Measurements from ENCODE around the gene KRTAP10-2.
"Not testable (repeated sequence)": the region's sequence is repeated elsewhere in the genome, so short reads cannot be mapped to it uniquely, and the experiment has no call there.

The KRTAP10-2 gene

DNA sequence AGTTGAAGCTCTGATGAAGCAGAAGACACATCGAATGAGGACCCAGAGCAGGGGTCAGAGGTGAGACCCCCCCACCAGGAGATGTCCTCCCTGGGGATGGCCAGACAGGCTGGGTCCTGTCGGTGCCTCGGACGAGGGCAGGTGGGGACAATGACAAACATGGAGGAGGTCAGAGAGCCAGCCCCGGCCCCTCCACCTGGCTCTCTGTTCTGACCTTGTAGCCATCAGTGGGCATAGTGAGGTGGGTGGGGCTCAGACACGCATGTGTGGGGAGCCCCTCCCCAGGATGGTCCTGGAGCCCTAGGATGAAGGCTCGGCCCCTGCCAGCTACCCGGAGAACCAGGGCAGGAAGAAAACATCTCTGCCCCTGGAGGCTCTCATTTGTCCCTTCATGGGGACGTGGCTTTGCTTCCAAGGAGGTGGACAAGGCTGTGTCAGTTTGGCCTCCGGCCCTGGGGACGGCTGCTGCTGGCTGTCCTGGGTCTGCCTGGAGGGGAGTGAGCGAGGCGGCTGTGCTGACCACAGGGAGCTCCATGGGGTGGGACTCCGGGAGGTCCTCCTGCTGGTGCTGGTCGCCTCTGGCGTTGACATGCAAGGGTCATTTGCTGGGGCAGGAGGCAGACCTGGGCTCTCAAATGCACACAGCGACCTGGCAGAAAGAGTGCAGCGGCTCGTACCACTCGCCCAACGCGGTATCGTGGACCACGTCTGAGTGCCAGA, 38.4 kb upstream of the KRTAP10-2 start:
- peaks cover 8% of the 10 kb centered on the region for H3K4me1 Mint-ChIP-seq
- H3K27me3 Mint-ChIP-seq: peaks cover 15% of the 10 kb centered on the region
- H3K4me3 Mint-ChIP-seq: no peak overlapping the region
- ATAC-seq (no peak), DNase-seq (no peak)
- H3K27ac Mint-ChIP-seq: no peak overlapping the region
- no peaks in the 10 kb centered on the region for H3K9me3 Mint-ChIP-seq

DNA sequence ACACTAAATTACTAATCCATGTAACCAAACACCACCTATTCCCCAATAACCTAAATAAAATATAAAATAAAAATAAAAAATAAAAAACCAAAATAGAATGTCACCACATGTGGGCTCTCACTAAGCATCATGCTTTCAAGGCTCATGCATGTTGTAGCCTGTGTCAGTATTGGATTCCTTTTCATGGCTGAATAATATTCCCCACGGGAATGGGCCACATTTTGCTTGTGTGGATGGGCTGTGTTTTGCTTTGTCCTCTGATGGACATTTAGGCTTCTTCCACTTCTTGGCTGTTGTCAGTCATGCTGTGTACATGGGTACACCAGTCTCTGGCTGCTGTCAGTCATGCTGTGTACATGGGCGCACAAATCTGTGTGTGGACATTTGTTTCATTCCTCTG, 37.8 kb upstream of the KRTAP10-2 start:
- Mint-ChIP-seq H3K4me1 (peaks cover 13% of the 10 kb centered on the region), H3K4me3 (no peak overlapping the region), H3K27me3 (peaks cover 15% of the 10 kb centered on the region), H3K27ac (no peak overlapping the region), H3K9me3 (no peaks in the 10 kb centered on the region)
- ATAC-seq (no peak), DNase-seq (no peak)

DNA sequence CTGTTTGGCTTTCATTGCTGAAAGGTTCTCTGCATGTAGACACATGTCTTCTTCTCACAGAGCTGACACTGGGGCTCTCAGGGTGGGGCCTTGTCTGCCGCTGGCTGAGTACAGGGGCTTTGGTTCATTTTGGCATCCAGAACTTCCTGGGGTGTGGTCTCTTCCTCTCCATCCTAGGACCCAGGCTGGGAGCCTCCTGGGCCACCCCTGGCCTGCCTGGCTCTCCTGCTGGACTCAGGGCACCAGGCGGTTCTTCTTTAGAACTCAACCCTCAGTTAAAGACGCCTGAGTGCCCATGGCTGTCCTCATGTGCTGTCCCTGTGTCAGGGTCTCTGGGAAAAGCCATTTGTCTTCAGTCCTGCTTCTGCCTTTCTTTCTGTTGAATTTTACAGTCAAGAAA, 34.6 kb upstream of the KRTAP10-2 start:
- H3K27me3 Mint-ChIP-seq: peaks cover 6% of the 10 kb centered on the region
- no peak overlapping the region for H3K4me3 Mint-ChIP-seq
- H3K9me3 Mint-ChIP-seq: peaks cover 15 to 23% of the 10 kb centered on the region in 2 donors

DNA sequence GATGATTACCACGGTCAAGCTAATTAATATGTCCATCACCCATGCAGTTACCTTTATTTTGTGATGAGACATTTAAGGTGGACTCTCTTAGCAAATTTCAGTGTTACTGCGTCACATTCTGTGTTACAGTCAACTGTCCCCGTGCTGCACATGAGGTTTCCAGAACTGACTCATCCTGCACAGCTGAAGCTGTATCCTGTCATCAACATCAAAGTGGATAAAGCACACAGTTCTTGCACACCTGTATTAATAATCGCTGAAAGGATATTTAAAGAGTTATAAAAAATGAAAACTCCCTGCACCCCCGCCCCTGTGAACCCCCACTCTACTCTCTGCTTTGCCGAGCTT, 32.5 kb upstream of the KRTAP10-2 start:
- Mint-ChIP-seq H3K27me3 (no peaks in the 10 kb centered on the region), H3K27ac (no peak overlapping the region), H3K4me1 (peaks cover 28% of the 10 kb centered on the region), H3K4me3 (no peak overlapping the region), H3K9me3 (peaks cover 16 to 41% of the 10 kb centered on the region in 2 donors)
- DNase-seq (peak; percentile 7 to 31), ATAC-seq (peak; percentile 89)

More for the DNA sequence above, 34.6 kb upstream of the KRTAP10-2 start:
- Mint-ChIP-seq H3K4me1 (peaks cover 22% of the 10 kb centered on the region), H3K27ac (peak overlapping the region in 1 of 2 donors; percentile 77)
- ATAC-seq: no peak
- no peak for DNase-seq

DNA sequence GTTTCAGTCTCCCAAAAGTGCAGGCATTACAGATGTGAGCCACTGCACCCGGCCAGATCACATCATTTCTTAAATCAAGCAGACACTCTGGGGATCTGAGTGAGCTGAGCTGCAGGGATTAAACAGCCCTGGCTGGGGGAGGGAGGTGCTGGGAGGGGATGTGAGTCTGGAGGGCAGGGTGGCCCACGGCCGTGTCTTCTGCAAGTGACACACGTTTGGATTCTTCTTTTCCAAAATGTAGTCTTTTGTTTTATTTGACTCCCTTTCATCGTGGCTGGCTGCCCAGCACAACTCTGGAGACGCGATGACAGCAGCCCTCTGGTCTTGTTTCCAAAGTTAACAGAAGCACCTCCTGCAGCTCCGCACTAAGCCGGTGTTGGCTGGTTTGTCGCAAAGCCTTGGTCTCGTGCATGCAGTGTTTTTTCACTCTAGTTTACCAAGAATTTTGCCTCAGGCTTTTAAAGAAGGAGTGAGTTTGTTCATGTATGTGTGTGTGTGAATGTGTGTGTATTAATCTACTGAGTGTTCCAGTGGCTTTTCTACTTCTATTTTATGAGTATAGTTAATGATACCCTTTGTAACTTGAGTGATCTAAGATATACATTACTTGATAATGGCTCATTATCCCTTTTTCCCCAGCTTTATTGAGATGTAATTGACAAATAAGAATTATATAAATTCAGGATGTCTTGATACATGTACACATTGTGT, 31.9 kb upstream of the KRTAP10-2 start:
- H3K27me3 Mint-ChIP-seq: no peaks in the 10 kb centered on the region

DNA sequence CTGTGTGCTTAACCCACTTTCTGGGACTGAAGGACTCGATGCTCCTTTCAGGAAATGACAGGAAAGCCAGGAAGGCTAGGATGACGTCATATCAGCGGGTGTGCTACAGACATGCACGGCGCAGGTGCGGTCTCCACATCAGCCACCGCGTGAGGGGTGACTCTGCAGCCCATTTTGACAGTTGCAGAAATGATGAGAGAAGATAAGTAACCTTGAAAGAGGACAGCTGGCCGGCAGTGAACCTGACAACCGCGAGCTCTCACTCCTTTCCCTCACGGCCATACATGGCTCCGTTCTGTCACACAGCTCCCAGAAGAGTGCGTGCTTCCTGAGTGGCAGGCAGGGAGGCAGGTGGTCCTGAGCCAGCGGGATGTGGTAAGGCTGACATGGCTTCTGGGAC, 30.8 kb upstream of the KRTAP10-2 start:
- no peak overlapping the region for H3K4me3 Mint-ChIP-seq
- peaks cover 28% of the 10 kb centered on the region for H3K4me1 Mint-ChIP-seq
- no peak for DNase-seq
- no peak for ATAC-seq
- no peak overlapping the region for H3K27ac Mint-ChIP-seq
- H3K9me3 Mint-ChIP-seq: peaks cover 16 to 55% of the 10 kb centered on the region in 2 donors
- H3K27me3 Mint-ChIP-seq: no peaks in the 10 kb centered on the region

More for the DNA sequence above, 31.9 kb upstream of the KRTAP10-2 start:
- ATAC-seq (no peak), DNase-seq (no peak)
- no peak overlapping the region for H3K4me3 Mint-ChIP-seq
- H3K27ac Mint-ChIP-seq: no peak overlapping the region
- peaks cover 28% of the 10 kb centered on the region for H3K4me1 Mint-ChIP-seq
- H3K9me3 Mint-ChIP-seq: peaks cover 16 to 43% of the 10 kb centered on the region in 2 donors

DNA sequence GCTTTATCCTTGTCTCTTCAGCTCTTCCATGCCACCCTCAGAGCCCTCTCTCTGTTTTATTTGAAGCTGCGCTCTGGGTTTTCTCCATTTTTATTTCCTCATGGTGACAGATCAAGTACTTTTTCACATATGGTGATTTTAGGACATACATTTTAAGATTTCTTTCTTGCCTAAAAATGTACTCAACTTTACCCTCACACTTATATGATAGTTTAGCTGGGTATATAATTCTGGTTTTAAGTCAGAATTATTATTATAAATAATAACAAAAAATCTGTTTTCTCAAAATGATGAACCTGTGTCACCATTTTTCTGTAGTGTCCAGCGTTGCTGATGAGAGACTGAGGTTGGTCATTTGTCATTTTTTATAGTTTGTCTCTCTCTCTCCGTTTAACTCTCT, 29.9 kb upstream of the KRTAP10-2 start:
- Mint-ChIP-seq H3K4me3 (no peak overlapping the region), H3K4me1 (peaks cover 28% of the 10 kb centered on the region), H3K27ac (no peak overlapping the region), H3K9me3 (peaks cover 16 to 64% of the 10 kb centered on the region in 2 donors), H3K27me3 (no peaks in the 10 kb centered on the region)
- DNase-seq: no peak
- ATAC-seq: no peak

DNA sequence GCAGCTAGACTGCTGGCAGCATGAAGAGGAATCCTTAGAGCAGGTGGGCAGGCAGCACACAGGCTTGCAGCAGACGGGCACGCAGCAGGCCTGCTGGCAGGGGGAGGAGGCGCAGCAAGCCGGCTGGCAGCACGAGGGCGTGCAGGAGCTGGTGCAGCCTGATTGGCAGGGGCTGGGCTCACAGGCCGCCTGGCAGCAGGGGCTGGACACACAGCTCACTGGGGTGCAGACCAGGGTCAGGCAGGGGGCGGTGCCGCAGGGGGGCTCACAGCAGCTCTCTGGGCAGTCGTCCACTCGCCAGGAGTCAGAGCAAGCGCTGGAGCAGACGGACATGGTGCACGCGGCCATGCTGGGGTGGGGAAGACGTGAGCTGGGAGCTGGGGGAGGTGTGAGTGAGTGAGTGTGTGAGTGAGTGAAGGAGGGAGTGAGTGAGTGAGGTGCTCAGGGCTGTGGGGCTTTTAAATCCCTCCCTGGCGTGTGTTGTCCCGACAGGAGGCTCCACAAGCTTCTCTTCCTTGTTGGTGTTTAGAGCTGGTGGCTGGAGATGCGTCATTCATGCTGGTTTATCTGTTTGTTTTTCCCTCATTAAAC, 29.0 kb upstream of the KRTAP10-2 start, which contains the start of gene KRTAP10-5:
Gene KRTAP10-5 (minus strand): TSS at position 374 of the 591 bp plus-strand sequence. CDS start 26 bp downstream, at position 348.
- H3K4me1 Mint-ChIP-seq: peaks cover 28% of the 10 kb centered on the region
- H3K27me3 Mint-ChIP-seq, DNase-seq, ATAC-seq: not testable (repeated sequence)
- peaks cover 16 to 71% of the 10 kb centered on the region in 2 donors for H3K9me3 Mint-ChIP-seq
- H3K27ac Mint-ChIP-seq: peak within 1 kb of the TSS; percentile 26 to 59
- peak within 1 kb of the TSS in 1 of 2 donors; percentile 44 for H3K4me3 Mint-ChIP-seq

DNA sequence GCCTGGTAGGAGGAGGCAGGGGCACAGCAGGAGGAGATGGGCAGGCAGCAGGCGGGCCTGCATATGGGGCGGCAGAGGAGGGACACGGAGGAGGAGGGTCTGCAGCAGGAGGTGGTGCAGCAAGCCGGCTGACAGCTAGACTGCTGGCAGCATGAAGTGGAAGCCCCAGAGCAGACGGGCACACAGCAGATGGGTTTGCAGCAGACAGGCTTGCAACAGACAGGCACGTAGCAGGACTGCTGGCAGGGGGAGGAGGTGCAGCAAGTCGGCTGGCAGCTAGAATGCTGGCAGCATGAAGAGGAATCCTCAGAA, 28.5 kb upstream of the KRTAP10-2 start:
- peaks cover 33% of the 10 kb centered on the region for H3K4me1 Mint-ChIP-seq
- no peak for ATAC-seq

DNA sequence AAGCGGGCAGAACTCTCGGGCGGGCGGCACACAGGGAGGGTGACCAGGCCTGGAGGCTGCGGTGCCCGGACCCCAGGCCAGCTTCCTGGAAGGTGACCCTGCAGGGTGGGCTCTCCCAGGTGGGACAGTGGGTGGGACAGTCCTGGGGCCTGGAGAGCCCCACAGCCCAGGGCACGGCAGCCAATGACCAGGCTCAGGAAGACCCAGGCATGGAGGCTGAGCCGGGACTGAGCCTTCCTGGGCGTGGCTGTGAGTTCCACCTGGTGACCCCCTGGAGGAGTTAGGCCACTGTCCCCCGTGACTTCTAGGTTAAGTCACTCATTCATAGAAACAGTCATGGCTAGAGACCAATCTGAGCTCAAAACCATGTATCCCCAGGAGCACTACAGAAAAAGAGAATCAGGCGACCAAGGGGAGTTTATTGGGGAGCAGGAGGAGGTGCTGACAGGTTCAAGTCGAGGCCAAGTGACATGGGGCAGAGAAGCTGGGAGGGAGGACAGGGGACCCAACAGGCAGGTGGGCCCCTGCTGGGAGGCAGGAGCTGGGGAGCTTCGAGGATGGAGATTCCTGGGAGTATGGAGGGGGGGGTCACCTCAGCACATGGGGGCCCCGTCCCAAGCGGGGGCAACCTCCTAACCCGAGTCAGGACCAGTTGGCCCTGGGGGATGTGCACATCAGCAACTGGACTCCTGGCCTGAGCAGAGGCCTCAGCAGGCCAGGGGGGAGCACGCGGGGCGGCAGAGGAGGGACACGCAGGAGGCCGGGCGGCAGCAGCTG, 27.9 kb upstream of the KRTAP10-2 start:
- H3K27ac Mint-ChIP-seq: peak overlapping the region in 1 of 2 donors; percentile 83
- DNase-seq (no peak), ATAC-seq (no peak)
- H3K4me1 Mint-ChIP-seq: peaks cover 35% of the 10 kb centered on the region
- H3K9me3 Mint-ChIP-seq: peaks cover 16 to 71% of the 10 kb centered on the region in 2 donors
- H3K27me3 Mint-ChIP-seq: peaks cover 12% of the 10 kb centered on the region
- no peak overlapping the region for H3K4me3 Mint-ChIP-seq

More for the DNA sequence above, 28.5 kb upstream of the KRTAP10-2 start:
- H3K27me3 Mint-ChIP-seq: peaks cover 7% of the 10 kb centered on the region
- peaks cover 16 to 71% of the 10 kb centered on the region in 2 donors for H3K9me3 Mint-ChIP-seq
- H3K4me3 Mint-ChIP-seq: no peak overlapping the region
- DNase-seq: no peak
- H3K27ac Mint-ChIP-seq: no peak overlapping the region

DNA sequence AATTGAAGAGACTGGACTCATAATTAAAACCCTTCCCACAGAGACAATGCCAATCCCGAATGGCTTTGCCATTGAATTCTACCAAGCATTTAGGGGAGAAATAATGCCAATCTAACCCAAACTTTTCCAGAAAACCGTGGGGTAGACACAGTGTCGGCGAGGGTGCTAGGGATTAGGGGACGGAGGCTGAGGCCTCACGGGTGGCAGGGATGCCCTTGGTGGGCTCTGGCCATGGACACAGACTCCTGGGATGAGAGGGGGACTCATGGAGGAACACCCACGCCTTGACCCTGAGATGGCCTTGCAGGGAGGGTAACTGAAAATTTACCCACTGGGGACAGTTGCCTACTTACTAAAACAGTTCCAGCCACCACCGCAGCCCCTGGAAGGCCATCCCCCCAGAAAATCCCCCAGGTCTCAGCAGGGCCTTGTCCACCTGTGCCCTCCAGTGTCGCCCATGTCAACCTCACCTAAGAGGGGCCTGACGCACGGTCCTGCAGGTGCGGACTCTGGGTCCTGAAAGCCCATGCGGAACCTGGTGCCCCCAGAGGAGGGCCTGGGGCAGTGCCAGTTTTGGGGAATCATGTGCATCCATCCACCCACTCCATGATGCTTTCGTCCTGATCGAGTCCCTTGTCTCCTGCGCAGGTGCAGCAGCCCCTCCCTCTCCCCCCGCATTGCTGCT, 27.2 kb upstream of the KRTAP10-2 start:
- Mint-ChIP-seq H3K27me3 (peaks cover 16% of the 10 kb centered on the region), H3K4me3 (no peak overlapping the region), H3K9me3 (peaks cover 16 to 71% of the 10 kb centered on the region in 2 donors), H3K4me1 (peaks cover 30% of the 10 kb centered on the region), H3K27ac (no peak overlapping the region)
- no peak for ATAC-seq
- no peak for DNase-seq

DNA sequence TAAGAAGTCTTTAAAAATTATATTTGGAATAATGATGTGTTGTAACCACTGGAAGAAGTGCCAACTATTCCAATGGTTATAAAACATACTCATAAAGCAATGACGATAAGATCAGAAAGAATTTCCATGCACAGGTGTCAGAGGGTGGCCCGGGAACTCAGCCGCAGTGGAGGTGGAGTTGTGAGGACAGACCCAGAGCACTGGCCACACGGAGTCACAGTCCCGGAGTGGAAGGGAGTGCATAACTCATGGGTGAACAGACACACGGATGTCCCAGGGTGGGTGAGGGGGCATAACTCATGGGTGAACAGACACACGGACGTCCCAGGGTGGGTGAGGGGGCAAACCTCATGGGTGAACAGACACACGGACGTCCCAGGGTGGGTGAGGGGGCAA, 24.7 kb upstream of the KRTAP10-2 start:
- ATAC-seq (no peak), DNase-seq (no peak)
- H3K4me1 Mint-ChIP-seq: peaks cover 17% of the 10 kb centered on the region
- no peak overlapping the region for H3K4me3 Mint-ChIP-seq
- H3K9me3 Mint-ChIP-seq: peaks cover 2 to 56% of the 10 kb centered on the region in 2 donors
- no peak overlapping the region for H3K27ac Mint-ChIP-seq
- peaks cover 16% of the 10 kb centered on the region for H3K27me3 Mint-ChIP-seq

DNA sequence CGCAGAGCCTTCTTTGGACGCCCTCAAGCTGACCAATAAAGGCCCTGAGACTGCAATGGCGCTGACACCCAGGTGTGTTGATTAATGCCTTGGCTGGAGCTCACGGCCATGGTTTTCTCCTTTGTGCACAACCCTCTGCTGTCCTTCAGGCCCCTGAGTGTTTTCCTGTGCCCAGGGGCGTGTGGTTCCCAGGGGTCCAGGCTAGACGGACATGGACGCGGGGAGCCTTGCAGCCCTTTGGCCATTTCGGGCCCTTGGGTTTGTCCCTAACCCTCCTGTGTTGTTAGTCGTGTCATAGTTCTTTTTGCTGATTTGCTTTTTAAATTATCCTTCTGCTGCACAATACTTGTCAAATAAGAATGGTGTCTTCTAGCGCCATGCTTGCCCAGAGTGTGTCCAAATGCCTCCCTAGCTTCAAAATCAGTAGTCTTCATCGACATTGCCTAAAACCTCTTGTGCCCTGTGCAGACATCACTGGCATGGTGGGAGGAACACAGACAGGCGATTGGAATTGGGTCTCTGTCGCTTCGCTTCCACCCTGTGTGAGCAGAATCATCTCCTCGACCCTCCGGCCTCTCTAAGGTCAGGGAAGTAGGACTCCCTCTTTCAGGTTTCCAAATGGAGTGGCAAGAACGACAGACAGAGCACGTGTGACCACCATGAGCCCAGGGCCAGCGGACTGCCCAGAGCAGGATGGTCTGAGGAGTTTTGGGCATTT, 24.2 kb upstream of the KRTAP10-2 start:
- peaks cover 17% of the 10 kb centered on the region for H3K4me1 Mint-ChIP-seq
- peaks cover 0 to 50% of the 10 kb centered on the region in 2 donors for H3K9me3 Mint-ChIP-seq
- peaks cover 16% of the 10 kb centered on the region for H3K27me3 Mint-ChIP-seq
- DNase-seq (no peak), ATAC-seq (no peak)
- H3K27ac Mint-ChIP-seq: no peak overlapping the region
- no peak overlapping the region for H3K4me3 Mint-ChIP-seq

DNA sequence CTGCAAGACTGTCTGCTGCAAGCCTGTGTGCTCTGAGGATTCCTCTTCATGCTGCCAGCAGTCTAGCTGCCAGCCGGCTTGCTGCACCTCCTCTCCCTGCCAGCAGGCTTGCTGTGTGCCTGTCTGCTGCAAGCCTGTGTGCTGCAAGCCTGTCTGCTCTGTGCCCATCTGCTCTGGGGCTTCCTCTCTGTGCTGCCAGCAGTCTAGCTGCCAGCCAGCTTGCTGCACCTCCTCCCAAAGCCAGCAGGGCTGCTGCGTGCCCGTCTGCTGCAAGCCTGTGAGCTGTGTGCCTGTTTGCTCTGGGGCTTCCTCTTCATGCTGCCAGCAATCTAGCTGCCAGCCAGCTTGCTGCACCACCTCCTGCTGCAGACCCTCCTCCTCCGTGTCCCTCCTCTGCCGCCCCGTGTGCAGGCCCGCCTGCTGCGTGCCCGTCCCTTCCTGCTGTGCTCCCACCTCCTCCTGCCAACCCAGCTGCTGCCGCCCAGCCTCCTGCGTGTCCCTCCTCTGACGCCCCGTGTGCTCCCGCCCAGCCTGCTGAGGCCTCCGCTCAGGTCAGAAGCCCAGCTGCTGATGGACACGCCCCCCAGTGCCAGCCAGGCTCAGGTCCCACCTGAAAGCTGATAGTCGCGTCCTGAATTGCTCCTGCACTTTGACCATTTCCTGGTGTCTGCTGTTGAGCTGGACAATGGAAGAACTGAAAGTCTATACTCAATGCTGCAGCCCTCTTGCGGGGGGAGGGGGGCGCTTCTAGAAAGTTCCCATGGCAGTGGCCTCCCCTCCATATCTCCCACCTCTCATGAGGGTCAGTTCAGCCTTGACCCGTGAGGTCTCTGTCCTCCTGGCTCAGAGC, 23.4 kb upstream of the KRTAP10-2 start:
- Mint-ChIP-seq H3K27ac (no peak overlapping the region), H3K4me3 (no peak overlapping the region)
- DNase-seq: no peak

More for the DNA sequence above, 23.4 kb upstream of the KRTAP10-2 start:
- ATAC-seq: no peak
- H3K4me1 Mint-ChIP-seq: peaks cover 12% of the 10 kb centered on the region
- H3K27me3 Mint-ChIP-seq: peaks cover 16% of the 10 kb centered on the region
- peaks cover 0 to 42% of the 10 kb centered on the region in 2 donors for H3K9me3 Mint-ChIP-seq

Measured in stimulated activated naive CD8-positive, alpha-beta T cell treated with anti-CD3 and anti-CD28 coated beads, Interleukin-15, amount 100 ng/mL, for 72 hours (primary cell).